Thyroid gland (tissue), 4 donors: ENCODE results near the gene PEX12. TPM values are rescaled to one million over a fixed set of nuclear protein-coding genes. Genes with fewer than 3 reads are reported as not detected.

Experiments used
- DNase-seq, 2 donors: peaks; one replicate each; pipeline ENCODE4 v3.0.0-alpha.2; 2019
- H3K27ac ChIP-seq, 3 donors: fragments of 200-600 bp; sonication (generic); 1 replicate in 2 of 3; 2 replicates in 1 of 3; pipeline ENCODE4 v1.5.1; 2016 to 2019; ENCODE audit warnings: mild to moderate bottlenecking in 1 of 3, moderate library complexity in 1 of 3
- H3K27me3 ChIP-seq: fragments of 200-600 bp; sonication (generic); one replicate; pipeline ENCODE4 v1.5.1; 2019
- H3K36me3 ChIP-seq, 2 donors: fragments of 200-600 bp; sonication (generic); one replicate each; pipeline ENCODE4 v1.5.1; 2016 to 2019
- H3K4me1 ChIP-seq, 2 donors: fragments of 200-600 bp; sonication (generic); one replicate each; pipeline ENCODE4 v1.5.1; 2017 to 2019
- H3K4me3 ChIP-seq, 3 donors: fragments of 200-600 bp; sonication (generic); replicated peaks in 1 of 3; 1 replicate in 2 of 3; 2 replicates in 1 of 3; pipeline ENCODE4 v1.5.1; 2016; ENCODE audit warnings: mild to moderate bottlenecking in 1 of 3
- H3K9me3 ChIP-seq: fragments of 200-600 bp; sonication (generic); one replicate; pipeline ENCODE4 v1.5.1; 2017
- CTCF ChIP-seq, 6 experiments: fragments of 200-600 bp in 3 of 6; fragments of 450-650 bp in 3 of 6; sonication (generic) in 3 of 6; IDR thresholded peaks; one replicate each; pipeline ENCODE4 v1.5.1; 2016 to 2019; ENCODE audit warnings: antibody characterized with exemption in 6 of 6, mild to moderate bottlenecking in 2 of 6, inconsistent platforms in 1 of 6, moderate library complexity in 1 of 6
- POLR2A ChIP-seq, 2 donors: fragments of 450-650 bp; IDR thresholded peaks; one replicate each; pipeline ENCODE4 v1.6.1; 2017; ENCODE audit warnings: antibody characterized with exemption in 2 of 2, mild to moderate bottlenecking in 2 of 2, moderate library complexity in 1 of 2
- WGBS, 2 donors: methylation state at CpG; one replicate each; pipeline ENCODE4 v1.1.5; 2017; 5-methylcytosine and 5-hydroxymethylcytosine counted together
- intact Hi-C: fragments of 100-400 bp; cut with DNase I; formaldehyde crosslinking; loops from one replicate; pipeline ENCODE4 v1.15.1; 2023
- total RNA-seq, 4 donors: library from RNA; depleted of rRNA; stranded (reverse); fragments of >200 nt; gene quantifications; one replicate each; pipeline ENCODE4 v1.2.3, GENCODE V29; 2016

The PEX12 gene
- total RNA-seq, 4 donors from 2014 or later: 6.1 to 12.0 (median 9.8) TPM

DNA sequence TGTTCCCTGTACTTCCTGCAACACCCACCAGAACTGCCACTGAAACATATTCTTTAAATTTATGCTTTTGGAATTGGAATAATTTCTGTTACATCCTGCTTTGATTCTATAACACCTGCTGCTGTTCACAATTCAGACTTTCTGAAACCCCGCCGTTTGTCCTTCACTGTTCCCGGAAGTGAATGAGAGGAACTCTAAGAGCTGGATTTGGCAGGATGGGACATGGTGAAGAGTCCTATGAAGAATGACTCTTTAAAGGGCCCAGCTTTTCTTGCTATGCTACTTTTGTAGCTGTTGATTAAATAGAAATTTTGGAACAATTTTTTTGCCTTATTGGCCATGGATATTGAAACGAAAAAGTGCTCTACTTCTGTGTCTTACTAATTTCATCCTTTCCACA, 17.7 kb upstream of the PEX12 start:
- Histone ChIP-seq H3K27ac (no peak overlapping the region), H3K27me3 (no peaks in the 10 kb centered on the region), H3K4me3 (no peak overlapping the region), H3K36me3 (peaks cover 28 to 42% of the 10 kb centered on the region in 2 donors), H3K4me1 (no peaks in the 10 kb centered on the region), H3K9me3 (no peaks in the 10 kb centered on the region)
- TF ChIP-seq POLR2A (IDR thresholded peaks at IDR 0.05): no peak
- TF ChIP-seq CTCF (IDR thresholded peaks at IDR 0.05): no peak
- 64 to 85% methylated on average over 4 of the region's 4 CpGs for WGBS, 2 donors
- intact Hi-C loops: no loop called here
- DNase-seq: peak in 1 of 2 donors; percentile 8

DNA sequence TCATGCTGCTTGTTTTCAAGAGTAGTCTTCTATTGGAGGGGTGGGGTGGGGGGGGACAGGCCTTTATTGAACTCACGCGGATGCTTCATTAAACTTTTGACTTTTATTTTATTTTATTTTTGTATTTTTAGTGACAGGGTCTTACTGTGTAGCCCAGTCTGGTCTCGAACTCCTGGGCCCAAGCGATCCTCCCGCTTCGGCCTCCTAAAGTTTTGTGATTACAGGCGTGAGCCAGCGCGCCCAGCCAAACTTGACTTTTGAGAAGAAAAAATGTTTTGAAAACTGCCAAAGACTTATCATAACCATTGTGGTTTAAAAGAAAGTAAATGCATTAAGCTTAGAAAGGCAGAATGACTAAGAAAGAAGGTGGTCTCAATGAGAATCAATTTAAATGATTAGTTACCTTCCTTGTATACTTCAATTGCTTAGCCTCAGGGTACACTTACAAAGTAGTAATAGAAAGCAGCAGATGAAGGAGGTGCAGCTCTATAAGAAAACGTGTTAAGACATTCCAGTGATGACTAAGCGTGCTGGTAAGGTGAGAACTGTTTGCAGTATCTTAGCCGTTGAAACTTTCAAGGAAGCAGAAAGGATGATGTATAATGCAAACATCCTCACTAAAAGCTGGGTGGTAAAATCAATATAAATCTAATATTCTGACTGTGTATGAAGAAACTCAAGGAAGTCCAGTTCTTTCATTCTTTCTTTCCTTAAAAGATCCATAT, 10.0 kb upstream of the PEX12 start:
- no peak for DNase-seq
- intact Hi-C loops: no loop called here
- TF ChIP-seq CTCF (IDR thresholded peaks at IDR 0.05) (no peak), POLR2A (IDR thresholded peaks at IDR 0.05) (no peak)
- Histone ChIP-seq H3K9me3 (no peaks in the 10 kb centered on the region), H3K4me3 (peak overlapping the region in 1 of 3 donors; percentile 94), H3K36me3 (no peaks in the 10 kb centered on the region), H3K27ac (no peak overlapping the region), H3K27me3 (no peaks in the 10 kb centered on the region), H3K4me1 (peaks cover 8 to 16% of the 10 kb centered on the region in 2 donors)
- 74 to 75% methylated on average over 12 of the region's 12 CpGs for WGBS, 2 donors

GRCh38 chr17:35587074-35587961, 8.9 kb upstream of the PEX12 start, which contains the start of gene AP2B1:
AP2B1 (plus strand) TSS chr17:35587322; CDS start chr17:35594031, 6,709 bp downstream.
- 1% methylated on average over 37 to 43 of the region's 50 CpGs for WGBS, 2 donors
- H3K27me3 ChIP-seq: no peaks in the 10 kb centered on the region
- H3K4me3 ChIP-seq: peak within 1 kb of the TSS; percentile 69 to 100 (median 94)
- peak within 1 kb of the TSS; percentile 81 to 89 (median 86) for H3K27ac ChIP-seq
- peaks cover 8 to 16% of the 10 kb centered on the region in 2 donors for H3K4me1 ChIP-seq
- TF ChIP-seq CTCF (IDR thresholded peaks at IDR 0.05) (peak in 1 of 6 experiments; percentile 46), POLR2A (IDR thresholded peaks at IDR 0.05) (peak in 1 of 2 donors; percentile 76)
- DNase-seq: peak; percentile 86 to 89
- intact Hi-C loops: no loop called here
- H3K36me3 ChIP-seq: no peaks in the 10 kb centered on the region
- H3K9me3 ChIP-seq: no peaks in the 10 kb centered on the region

- Histone ChIP-seq H3K9me3 (no peaks in the 10 kb centered on the region), H3K27me3 (no peaks in the 10 kb centered on the region), H3K4me1 (peaks cover 8 to 16% of the 10 kb centered on the region in 2 donors), H3K4me3 (peak overlapping the region in 2 of 3 donors; percentile 94 to 100), H3K27ac (peak overlapping the region; percentile 81 to 89 (median 86)), H3K36me3 (no peaks in the 10 kb centered on the region)
- 30 to 35% methylated on average over 7 of the region's 7 CpGs for WGBS, 2 donors
- no peak for DNase-seq
- no peak for TF ChIP-seq POLR2A (IDR thresholded peaks at IDR 0.05)
- no peak for TF ChIP-seq CTCF (IDR thresholded peaks at IDR 0.05)
- intact Hi-C loops: no loop called here
These were observed 8.2 kb upstream of the PEX12 start for GRCh38 chr17:35586569-35587073.
